Dendritic cell treated with granulocyte-macrophage colony-stimulating factor and Interleukin-4, amounts not matched to agents 40 ng/mL and 50 ng/mL, for 4 days (primary cell): ENCODE data around the gene TRHDE.

Experiments used
- H3K27ac Mint-ChIP-seq: one replicate; pipeline ENCODE4 v1.8.0; 2022; ENCODE audit warnings: mild to moderate bottlenecking, mixed read lengths
- H3K27me3 Mint-ChIP-seq: one replicate; pipeline ENCODE4 v1.8.0; 2022; ENCODE audit warnings: mild to moderate bottlenecking, mixed read lengths
- H3K36me3 Mint-ChIP-seq: one replicate; pipeline ENCODE4 v1.8.0; 2022; ENCODE audit warnings: low read depth, mixed read lengths
- H3K4me1 Mint-ChIP-seq: one replicate; pipeline ENCODE4 v1.8.0; 2022; ENCODE audit warnings: low read depth, mixed read lengths
- H3K4me3 Mint-ChIP-seq: one replicate; pipeline ENCODE4 v1.8.0; 2022; ENCODE audit warnings: mild to moderate bottlenecking, moderate library complexity, mixed read lengths
- H3K9me3 Mint-ChIP-seq: one replicate; pipeline ENCODE4 v1.8.0; 2022; ENCODE audit warnings: mixed read lengths
- intact Hi-C: fragments of 100-400 bp; cut with micrococcal nuclease; formaldehyde crosslinking; loops from one replicate; pipeline ENCODE4 v1.15.0; 2022

TRHDE gene

GRCh38 chr12:72448805-72449204 is 176.6 kb downstream of the TRHDE start:
- H3K27ac Mint-ChIP-seq: no peak overlapping the region
- intact Hi-C loops: no loop called here

DNA sequence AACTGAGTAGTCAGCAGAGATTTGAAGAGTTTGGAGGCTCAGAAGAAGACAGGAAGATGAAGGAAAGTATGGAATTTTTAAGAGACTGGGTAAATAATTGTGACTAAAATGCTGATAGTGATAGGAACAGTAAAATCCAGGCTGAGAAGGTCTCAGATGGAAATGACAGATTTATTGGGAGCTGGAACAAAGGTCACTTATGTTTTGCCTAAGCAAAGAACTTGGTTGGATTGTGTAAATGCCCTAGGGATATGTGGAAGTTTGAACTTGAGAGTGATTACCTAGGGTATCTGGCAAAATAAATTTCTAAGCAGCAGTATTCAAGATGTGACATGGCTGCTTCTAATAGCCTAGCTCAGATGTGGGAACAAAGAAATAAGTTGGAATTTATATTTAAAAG is 180.9 kb downstream of the TRHDE start:
- peaks cover 25% of the 10 kb centered on the region for H3K9me3 Mint-ChIP-seq
- no peaks in the 10 kb centered on the region for H3K36me3 Mint-ChIP-seq
- no peak overlapping the region for H3K4me3 Mint-ChIP-seq
- intact Hi-C loops: no loop called here
- no peaks in the 10 kb centered on the region for H3K27me3 Mint-ChIP-seq
- H3K4me1 Mint-ChIP-seq: no peaks in the 10 kb centered on the region
- no peak overlapping the region for H3K27ac Mint-ChIP-seq

More at GRCh38 chr12:72448805-72449204, 176.6 kb downstream of the TRHDE start:
- Mint-ChIP-seq H3K9me3 (peaks cover 51% of the 10 kb centered on the region), H3K36me3 (no peaks in the 10 kb centered on the region), H3K27me3 (no peaks in the 10 kb centered on the region), H3K4me1 (no peaks in the 10 kb centered on the region), H3K4me3 (no peak overlapping the region)

- H3K4me1 Mint-ChIP-seq: no peaks in the 10 kb centered on the region
- H3K36me3 Mint-ChIP-seq: no peaks in the 10 kb centered on the region
- no peak overlapping the region for H3K27ac Mint-ChIP-seq
- H3K27me3 Mint-ChIP-seq: no peaks in the 10 kb centered on the region
- intact Hi-C loops: no loop called here
- peaks cover 25% of the 10 kb centered on the region for H3K9me3 Mint-ChIP-seq
- no peak overlapping the region for H3K4me3 Mint-ChIP-seq
Observed at GRCh38 chr12:72453550-72453949, 181.4 kb downstream of the TRHDE start.

GRCh38 chr12:72464471-72464870 is 192.3 kb downstream of the TRHDE start:
- Mint-ChIP-seq H3K27me3 (no peaks in the 10 kb centered on the region), H3K9me3 (peaks cover 8% of the 10 kb centered on the region), H3K27ac (no peak overlapping the region), H3K4me3 (no peak overlapping the region), H3K36me3 (no peaks in the 10 kb centered on the region), H3K4me1 (no peaks in the 10 kb centered on the region)
- intact Hi-C loops: no loop called here

DNA sequence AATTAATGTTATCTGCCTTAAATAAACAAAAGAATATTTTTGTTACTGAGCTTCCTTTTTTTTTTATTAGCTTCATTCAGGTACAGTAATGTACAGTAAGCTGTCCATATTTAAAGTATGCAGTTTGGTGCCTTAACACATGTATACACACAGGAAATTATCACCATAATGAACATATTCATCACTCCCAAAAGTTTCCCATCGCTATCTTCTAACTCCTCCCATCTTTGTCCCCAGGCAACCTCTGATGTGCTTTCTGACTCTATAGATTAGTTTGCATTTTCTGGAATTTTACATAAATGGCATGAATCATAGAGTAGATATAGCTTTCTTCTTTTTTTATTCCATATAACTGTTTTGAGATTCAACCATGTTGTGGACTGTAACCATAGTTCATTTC is 193.0 kb downstream of the TRHDE start:
- no peaks in the 10 kb centered on the region for H3K27me3 Mint-ChIP-seq
- intact Hi-C loops: no loop called here
- peaks cover 8% of the 10 kb centered on the region for H3K9me3 Mint-ChIP-seq
- H3K4me3 Mint-ChIP-seq: no peak overlapping the region
- H3K4me1 Mint-ChIP-seq: no peaks in the 10 kb centered on the region
- H3K27ac Mint-ChIP-seq: no peak overlapping the region
- H3K36me3 Mint-ChIP-seq: no peaks in the 10 kb centered on the region

DNA sequence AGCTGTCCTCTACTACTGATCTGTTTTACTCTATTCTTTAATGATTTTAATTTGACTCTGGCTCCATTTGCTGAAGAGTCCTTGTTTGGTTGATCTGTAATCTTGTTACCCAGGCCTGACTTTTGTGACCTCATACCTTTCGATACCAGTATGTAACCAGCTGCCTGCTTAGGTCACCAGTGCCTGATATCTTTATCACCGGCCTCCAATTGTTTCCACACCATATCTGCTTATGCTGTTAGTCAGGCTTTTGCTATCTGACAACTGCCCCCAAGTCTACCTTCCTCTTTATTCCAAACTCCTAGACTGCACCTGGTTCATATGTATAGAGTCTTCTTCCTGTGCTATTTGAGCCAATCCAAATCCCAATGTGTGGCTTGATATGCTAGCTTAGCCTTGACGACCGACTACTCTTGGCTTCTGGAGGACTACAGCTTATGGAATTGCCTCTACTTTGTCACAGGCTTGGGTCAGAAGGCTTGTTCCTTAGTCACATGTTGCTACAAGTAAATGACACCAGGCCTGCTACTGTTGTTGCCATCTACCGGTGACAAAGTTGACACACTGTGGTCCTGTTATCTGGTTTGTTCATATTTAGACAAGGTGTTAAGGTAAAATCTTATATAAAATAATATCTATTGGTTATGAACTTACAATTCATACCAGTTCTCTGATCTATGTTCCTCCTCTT is 193.9 kb downstream of the TRHDE start:
- H3K27ac Mint-ChIP-seq: no peak overlapping the region
- no peaks in the 10 kb centered on the region for H3K27me3 Mint-ChIP-seq
- no peaks in the 10 kb centered on the region for H3K4me1 Mint-ChIP-seq
- no peaks in the 10 kb centered on the region for H3K36me3 Mint-ChIP-seq
- intact Hi-C loops: no loop called here
- peaks cover 8% of the 10 kb centered on the region for H3K9me3 Mint-ChIP-seq
- H3K4me3 Mint-ChIP-seq: no peak overlapping the region

GRCh38 chr12:72467985-72468384 is 195.8 kb downstream of the TRHDE start:
- Mint-ChIP-seq H3K9me3 (peaks cover 8% of the 10 kb centered on the region), H3K4me1 (no peaks in the 10 kb centered on the region), H3K27ac (no peak overlapping the region), H3K27me3 (no peaks in the 10 kb centered on the region), H3K4me3 (no peak overlapping the region), H3K36me3 (no peaks in the 10 kb centered on the region)
- intact Hi-C loops: no loop called here

DNA sequence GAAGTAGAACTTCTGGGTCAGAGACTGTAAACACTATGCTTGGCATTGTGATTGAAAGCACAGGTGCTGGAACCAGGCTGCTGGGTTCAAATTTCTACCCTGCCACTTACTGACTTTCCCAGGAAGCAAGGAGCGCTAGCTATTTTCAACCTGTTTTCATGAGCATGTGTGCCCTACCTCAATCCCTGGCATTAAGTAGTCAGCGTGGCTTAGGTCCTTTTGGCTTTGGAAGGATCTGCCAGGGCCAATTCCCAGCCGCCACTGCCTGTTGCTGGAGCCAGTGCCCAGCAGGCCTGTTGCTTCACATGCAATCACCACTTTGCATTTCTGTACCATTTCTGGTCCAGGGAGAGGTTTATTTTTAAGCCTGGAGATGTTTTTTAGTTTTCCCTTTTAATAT is 196.3 kb downstream of the TRHDE start:
- Mint-ChIP-seq H3K9me3 (peaks cover 8% of the 10 kb centered on the region), H3K27ac (no peak overlapping the region), H3K36me3 (no peaks in the 10 kb centered on the region), H3K4me3 (no peak overlapping the region), H3K4me1 (no peaks in the 10 kb centered on the region), H3K27me3 (no peaks in the 10 kb centered on the region)
- intact Hi-C loops: no loop called here

DNA sequence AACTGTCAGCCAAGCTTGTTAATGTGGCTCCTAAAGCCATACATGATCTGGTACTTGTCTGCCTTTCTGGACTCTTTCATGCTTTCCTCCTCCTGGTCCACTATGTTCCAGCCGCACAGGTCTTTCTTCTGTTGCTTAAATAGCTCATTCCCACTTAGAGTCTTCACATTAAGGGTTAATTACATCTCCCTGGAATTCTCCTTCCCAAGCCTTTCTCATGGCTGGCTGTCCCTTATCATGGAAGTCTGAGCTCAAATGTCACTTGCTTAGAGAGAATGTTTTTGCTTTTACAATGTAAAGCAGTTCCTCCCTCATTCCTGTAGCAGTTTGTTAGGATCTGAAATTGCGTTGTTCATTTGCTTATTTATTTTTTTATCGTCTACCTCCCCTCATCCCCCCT is 199.6 kb downstream of the TRHDE start:
- no peak overlapping the region for H3K27ac Mint-ChIP-seq
- no peaks in the 10 kb centered on the region for H3K36me3 Mint-ChIP-seq
- no peaks in the 10 kb centered on the region for H3K4me1 Mint-ChIP-seq
- no peak overlapping the region for H3K4me3 Mint-ChIP-seq
- H3K27me3 Mint-ChIP-seq: no peaks in the 10 kb centered on the region
- intact Hi-C loops: no loop called here
- peaks cover 8% of the 10 kb centered on the region for H3K9me3 Mint-ChIP-seq

DNA sequence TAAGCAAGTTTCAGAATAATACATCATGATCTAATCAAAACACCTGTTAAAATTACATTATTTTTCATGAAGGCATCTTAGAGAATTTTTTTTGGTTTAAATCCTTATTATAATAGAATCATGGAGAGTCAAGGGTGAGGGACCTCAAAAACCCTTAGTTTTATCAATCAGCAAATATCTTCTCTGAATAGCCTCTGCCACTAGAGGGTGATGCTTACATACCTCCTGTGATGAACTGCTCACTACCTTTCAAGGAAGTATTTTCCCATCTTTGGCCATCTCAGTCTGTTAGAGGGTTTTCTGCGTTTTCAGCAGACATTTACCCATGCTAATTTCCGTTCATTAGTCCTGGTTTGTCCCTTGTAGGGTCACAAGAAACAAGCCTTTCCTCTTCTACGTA is 200.2 kb downstream of the TRHDE start:
- H3K4me1 Mint-ChIP-seq: no peaks in the 10 kb centered on the region
- no peaks in the 10 kb centered on the region for H3K27me3 Mint-ChIP-seq
- no peak overlapping the region for H3K27ac Mint-ChIP-seq
- H3K36me3 Mint-ChIP-seq: no peaks in the 10 kb centered on the region
- no peak overlapping the region for H3K4me3 Mint-ChIP-seq
- H3K9me3 Mint-ChIP-seq: peaks cover 8% of the 10 kb centered on the region
- intact Hi-C loops: no loop called here

DNA sequence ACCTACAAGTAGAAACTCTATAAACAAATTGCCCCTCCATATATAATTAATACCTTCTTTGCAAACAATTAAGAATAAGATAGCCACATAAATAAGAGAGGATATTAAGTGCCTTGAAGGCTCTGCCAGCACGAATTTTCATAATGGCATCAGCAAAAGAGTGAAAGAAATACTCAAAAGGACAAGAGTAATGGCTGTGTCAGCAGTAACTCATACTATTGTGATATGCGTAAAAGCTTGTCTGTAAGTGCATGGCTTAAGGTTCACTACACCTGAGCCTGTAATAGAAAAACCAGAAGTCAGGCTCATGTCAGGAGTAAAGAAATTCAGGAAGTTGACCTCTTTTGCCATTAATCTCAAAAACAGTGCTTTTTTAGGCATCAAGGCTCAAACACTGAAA is 204.1 kb downstream of the TRHDE start:
- intact Hi-C loops: no loop called here
- H3K4me3 Mint-ChIP-seq: no peak overlapping the region
- no peaks in the 10 kb centered on the region for H3K27me3 Mint-ChIP-seq
- no peaks in the 10 kb centered on the region for H3K9me3 Mint-ChIP-seq
- H3K36me3 Mint-ChIP-seq: no peaks in the 10 kb centered on the region
- no peak overlapping the region for H3K27ac Mint-ChIP-seq
- no peaks in the 10 kb centered on the region for H3K4me1 Mint-ChIP-seq

- no peak overlapping the region for H3K27ac Mint-ChIP-seq
- H3K4me1 Mint-ChIP-seq: no peaks in the 10 kb centered on the region
- H3K9me3 Mint-ChIP-seq: peaks cover 30% of the 10 kb centered on the region
- H3K36me3 Mint-ChIP-seq: no peaks in the 10 kb centered on the region
- H3K27me3 Mint-ChIP-seq: no peaks in the 10 kb centered on the region
- intact Hi-C loops: no loop called here
- H3K4me3 Mint-ChIP-seq: no peak overlapping the region
Observed at GRCh38 chr12:72485017-72485701, 213.0 kb downstream of the TRHDE start.

GRCh38 chr12:72491426-72491825 is 219.3 kb downstream of the TRHDE start:
- intact Hi-C loops: no loop called here
- Mint-ChIP-seq H3K4me3 (no peak overlapping the region), H3K27me3 (no peaks in the 10 kb centered on the region), H3K9me3 (peaks cover 34% of the 10 kb centered on the region), H3K36me3 (no peaks in the 10 kb centered on the region), H3K4me1 (no peaks in the 10 kb centered on the region), H3K27ac (no peak overlapping the region)

- Mint-ChIP-seq H3K36me3 (no peaks in the 10 kb centered on the region), H3K27ac (no peak overlapping the region), H3K27me3 (no peaks in the 10 kb centered on the region), H3K9me3 (peaks cover 14% of the 10 kb centered on the region), H3K4me3 (no peak overlapping the region), H3K4me1 (no peaks in the 10 kb centered on the region)
- intact Hi-C loops: no loop called here
Observed at GRCh38 chr12:72493407-72493806, 221.2 kb downstream of the TRHDE start.

- Mint-ChIP-seq H3K36me3 (no peaks in the 10 kb centered on the region), H3K27me3 (no peaks in the 10 kb centered on the region), H3K9me3 (peaks cover 21% of the 10 kb centered on the region), H3K27ac (no peak overlapping the region), H3K4me1 (no peaks in the 10 kb centered on the region), H3K4me3 (no peak overlapping the region)
- intact Hi-C loops: no loop called here
Observed at GRCh38 chr12:72498354-72498753, 226.2 kb downstream of the TRHDE start.
